ENCODE measurements around the gene FMC1. TPM values are rescaled to one million over a fixed set of nuclear protein-coding genes. Genes with fewer than 3 reads are reported as not detected.

Gene FMC1
- polyA plus RNA-seq, 1 donor (not counting 4 experiments of a cell fraction or from before 2014, with no cell fraction given), result 7.8 TPM

DNA sequence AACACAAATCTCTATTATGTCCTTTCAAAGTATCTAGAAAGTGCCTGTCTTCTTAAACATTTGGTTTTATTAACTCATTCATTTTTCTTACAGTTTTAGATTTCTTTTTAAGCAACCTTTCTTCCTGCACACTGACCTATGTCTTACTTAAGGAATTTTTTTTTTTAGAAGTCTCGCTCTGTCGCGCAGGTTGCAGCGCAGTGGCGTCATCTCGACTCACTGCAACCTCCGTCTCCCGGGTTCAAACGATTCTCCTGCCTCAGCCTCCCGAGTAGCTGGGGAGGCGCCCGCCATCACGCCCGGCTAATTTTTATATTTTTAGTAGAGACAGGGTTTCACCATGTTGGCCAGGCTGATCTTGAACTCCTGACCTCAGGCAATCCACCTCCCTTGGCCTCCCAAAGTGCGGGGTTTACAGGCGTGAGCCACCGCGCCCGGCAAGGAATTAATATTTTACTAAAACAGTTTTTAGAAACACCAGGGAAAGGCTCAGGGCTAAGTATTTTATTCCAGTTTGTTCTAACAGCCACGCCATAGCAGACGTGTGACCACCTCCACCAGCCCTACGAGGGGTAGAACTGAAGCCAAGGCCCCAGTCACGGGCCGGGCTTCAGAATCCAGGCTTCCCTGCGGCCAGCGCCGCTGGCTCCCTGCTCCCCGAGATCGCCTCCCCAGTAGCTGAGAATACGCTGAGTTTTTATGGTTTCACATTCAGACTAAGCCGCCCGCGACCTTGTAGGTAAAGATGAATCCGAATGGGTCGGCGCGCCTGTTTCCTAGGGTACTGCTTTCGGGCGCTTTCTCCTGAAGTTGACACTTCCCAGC, 17.6 kb downstream of the FMC1 start:
- H3K4me2 ChIP-seq (ENCODE audit: control insufficient read depth, extremely low read depth, insufficient read depth, low read depth, low read length), result peak overlapping the region; percentile 88
- FAIRE-seq, result no peak
- DNase-seq (ENCODE audit: low read depth, low spot score), result no peak
- H3K9me3 ChIP-seq (ENCODE audit: control insufficient read depth, low read depth, low read length), result no peaks in the 10 kb centered on the region
- H3K27ac ChIP-seq (ENCODE audit: control insufficient read depth, insufficient read depth, low read length), result peak overlapping the region; percentile 97
- no peak for TF ChIP-seq CTCF (optimal IDR thresholded peaks at IDR 0.05 in 1 of 3, IDR thresholded peaks at IDR 0.05 in 1 of 3, conservative IDR thresholded peaks at IDR 0.05 in 1 of 3; ENCODE audit: extremely low read depth in 1 of 3, insufficient read depth in 2 of 3, low read length in 3 of 3)
- no peak for TF ChIP-seq EZH2 (IDR thresholded peaks at IDR 0.05; ENCODE audit: low read length)
- peaks cover 15% of the 10 kb centered on the region for H3K4me1 ChIP-seq (ENCODE audit: control insufficient read depth, extremely low read depth, insufficient read depth, low read length)
- dilution Hi-C loops (cut with MboI; ENCODE audit: extremely low pct_ligation_motif_present, low sequenced_read_pairs), result no loop called here
- peak overlapping the region; percentile 91 to 95 (median 92) for H3K4me3 ChIP-seq (ENCODE audit: control insufficient read depth in 2 of 3, extremely low read depth in 1 of 3, insufficient read depth in 2 of 3, low read depth in 1 of 3, low read length in 3 of 3)
- no peaks in the 10 kb centered on the region for H3K9me1 ChIP-seq (ENCODE audit: control insufficient read depth, extremely low read depth, insufficient read depth, low read length)
- no peaks in the 10 kb centered on the region for H3K36me3 ChIP-seq (ENCODE audit: control insufficient read depth in 2 of 2, extremely low read depth in 1 of 2, insufficient read depth in 2 of 2, low read length in 2 of 2)
- peak overlapping the region; percentile 97 for H3K9ac ChIP-seq (ENCODE audit: control insufficient read depth, extremely low read depth, insufficient read depth, low read length)
- H3K27me3 ChIP-seq (ENCODE audit: control insufficient read depth, extremely low read depth, insufficient read depth, low read length), result no peaks in the 10 kb centered on the region
- peak overlapping the region; percentile 97 for H2AFZ ChIP-seq (ENCODE audit: control insufficient read depth, low read length)
- H3K79me2 ChIP-seq (ENCODE audit: control insufficient read depth, insufficient read depth, low read length), result peaks cover 38% of the 10 kb centered on the region
- peaks cover 3% of the 10 kb centered on the region for H4K20me1 ChIP-seq (ENCODE audit: control insufficient read depth, extremely low read depth, insufficient read depth, low read length)

- peak within 1 kb of the TSS; percentile 97 for H3K9ac ChIP-seq (ENCODE audit: control insufficient read depth, extremely low read depth, insufficient read depth, low read length)
- no peaks in the 10 kb centered on the region for H3K36me3 ChIP-seq (ENCODE audit: control insufficient read depth in 2 of 2, extremely low read depth in 1 of 2, insufficient read depth in 2 of 2, low read length in 2 of 2)
- TF ChIP-seq CTCF (optimal IDR thresholded peaks at IDR 0.05 in 1 of 3, IDR thresholded peaks at IDR 0.05 in 1 of 3, conservative IDR thresholded peaks at IDR 0.05 in 1 of 3; ENCODE audit: extremely low read depth in 1 of 3, insufficient read depth in 2 of 3, low read length in 3 of 3), result no peak
- TF ChIP-seq EZH2 (IDR thresholded peaks at IDR 0.05; ENCODE audit: low read length), result no peak
- H3K4me3 ChIP-seq (ENCODE audit: control insufficient read depth in 2 of 3, extremely low read depth in 1 of 3, insufficient read depth in 2 of 3, low read depth in 1 of 3, low read length in 3 of 3), result peak within 1 kb of the TSS; percentile 91 to 95 (median 92)
- FAIRE-seq, result peak; percentile 17
- peaks cover 5% of the 10 kb centered on the region for H4K20me1 ChIP-seq (ENCODE audit: control insufficient read depth, extremely low read depth, insufficient read depth, low read length)
- dilution Hi-C loops (cut with MboI; ENCODE audit: extremely low pct_ligation_motif_present, low sequenced_read_pairs), result no loop called here
- peak; percentile 87 for DNase-seq (ENCODE audit: low read depth, low spot score)
- H3K9me3 ChIP-seq (ENCODE audit: control insufficient read depth, low read depth, low read length), result no peaks in the 10 kb centered on the region
- peak within 1 kb of the TSS; percentile 97 for H2AFZ ChIP-seq (ENCODE audit: control insufficient read depth, low read length)
- peak within 1 kb of the TSS; percentile 97 for H3K27ac ChIP-seq (ENCODE audit: control insufficient read depth, insufficient read depth, low read length)
- peaks cover 47% of the 10 kb centered on the region for H3K79me2 ChIP-seq (ENCODE audit: control insufficient read depth, insufficient read depth, low read length)
- peaks cover 15% of the 10 kb centered on the region for H3K4me1 ChIP-seq (ENCODE audit: control insufficient read depth, extremely low read depth, insufficient read depth, low read length)
- H3K9me1 ChIP-seq (ENCODE audit: control insufficient read depth, extremely low read depth, insufficient read depth, low read length), result no peaks in the 10 kb centered on the region
- H3K4me2 ChIP-seq (ENCODE audit: control insufficient read depth, extremely low read depth, insufficient read depth, low read depth, low read length), result peak within 1 kb of the TSS; percentile 88
- H3K27me3 ChIP-seq (ENCODE audit: control insufficient read depth, extremely low read depth, insufficient read depth, low read length), result no peaks in the 10 kb centered on the region
These were observed 18.5 kb downstream of the FMC1 start, which contains the start of gene LUC7L2 for GRCh38 chr7:139359366-139360209. Gene LUC7L2 (plus strand): TSS chr7:139359894. CDS start chr7:139360262, 368 bp downstream.

Data from keratinocyte (primary cell).